ENCODE results near the gene GSG1L.

GSG1L gene

GRCh38 chr16:27894386-27894785, 169.1 kb downstream of the GSG1L start:
- TF ChIP-seq CTCF (IDR thresholded peaks at IDR 0.05; ENCODE audit: control insufficient read depth, insufficient read depth, low read depth, low read length, missing control alignments) = no peak
- H3K4me3 ChIP-seq (ENCODE audit: control insufficient read depth, low read depth, low read length) = no peak overlapping the region
- no peak for DNase-seq (ENCODE audit: low read depth)

DNA sequence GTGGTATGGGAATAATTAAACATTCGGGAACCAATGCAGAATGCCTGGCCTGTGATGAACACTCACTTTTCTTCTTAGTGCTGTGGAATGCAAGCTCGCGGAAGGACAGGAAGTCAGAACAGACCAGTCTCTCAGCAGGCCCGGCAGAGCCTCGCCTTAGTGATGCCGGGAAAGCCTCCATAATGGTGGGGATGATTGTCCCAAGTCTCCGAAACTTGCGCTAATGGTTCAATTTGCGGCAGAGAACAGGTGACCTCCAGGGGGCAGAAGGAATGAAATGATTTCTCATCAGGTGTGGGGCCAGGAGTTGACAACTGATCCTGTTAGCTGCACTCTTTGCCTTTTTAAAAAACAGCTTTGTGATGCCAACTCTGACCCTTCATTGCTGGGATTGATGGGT, 170.6 kb downstream of the GSG1L start:
- no peak overlapping the region for H3K4me3 ChIP-seq (ENCODE audit: control insufficient read depth, low read depth, low read length)
- DNase-seq (ENCODE audit: low read depth) = no peak
- TF ChIP-seq CTCF (IDR thresholded peaks at IDR 0.05; ENCODE audit: control insufficient read depth, insufficient read depth, low read depth, low read length, missing control alignments) = no peak

GRCh38 chr16:27890866-27891265, 172.6 kb downstream of the GSG1L start:
- H3K4me3 ChIP-seq (ENCODE audit: control insufficient read depth, low read depth, low read length) = no peak overlapping the region
- TF ChIP-seq CTCF (IDR thresholded peaks at IDR 0.05; ENCODE audit: control insufficient read depth, insufficient read depth, low read depth, low read length, missing control alignments) = no peak
- DNase-seq (ENCODE audit: low read depth) = no peak

GRCh38 chr16:27890006-27890405, 173.5 kb downstream of the GSG1L start:
- TF ChIP-seq CTCF (IDR thresholded peaks at IDR 0.05; ENCODE audit: control insufficient read depth, insufficient read depth, low read depth, low read length, missing control alignments) = no peak
- H3K4me3 ChIP-seq (ENCODE audit: control insufficient read depth, low read depth, low read length) = no peak overlapping the region
- no peak for DNase-seq (ENCODE audit: low read depth)

DNA sequence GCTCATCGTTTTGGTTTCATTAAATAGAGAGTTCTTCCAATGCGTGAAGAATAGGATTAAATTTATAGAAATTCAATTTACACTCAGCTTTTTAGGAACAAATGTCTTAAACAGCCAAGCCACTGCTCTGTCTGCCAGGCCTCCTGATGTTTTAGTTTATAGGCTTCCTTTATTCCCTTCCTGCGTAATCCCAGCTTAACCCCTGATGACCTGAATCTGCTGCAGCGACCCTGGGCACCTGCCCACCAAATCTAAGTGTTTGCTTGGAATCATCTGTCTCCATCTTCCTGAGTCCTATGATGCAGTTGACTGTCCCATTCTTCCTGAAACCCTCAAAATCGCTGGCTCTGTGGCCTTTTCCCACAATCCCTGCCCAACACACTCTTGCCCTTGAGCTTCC, 179.9 kb downstream of the GSG1L start:
- no peak for DNase-seq (ENCODE audit: low read depth)
- H3K4me3 ChIP-seq (ENCODE audit: control insufficient read depth, low read depth, low read length) = no peak overlapping the region
- no peak for TF ChIP-seq CTCF (IDR thresholded peaks at IDR 0.05; ENCODE audit: control insufficient read depth, insufficient read depth, low read depth, low read length, missing control alignments)

GRCh38 chr16:27880287-27880686, 183.2 kb downstream of the GSG1L start:
- H3K4me3 ChIP-seq (ENCODE audit: control insufficient read depth, low read depth, low read length) = no peak overlapping the region
- no peak for TF ChIP-seq CTCF (IDR thresholded peaks at IDR 0.05; ENCODE audit: control insufficient read depth, insufficient read depth, low read depth, low read length, missing control alignments)
- no peak for DNase-seq (ENCODE audit: low read depth)
